ENCODE measurements around the gene LAMC2. TPM values are rescaled to one million over a fixed set of nuclear protein-coding genes. Genes with fewer than 3 reads are reported as not detected.
A peak's percentile ranks its signal among the peaks of the same experiment; 100 is the strongest.

The LAMC2 gene
- total and polyA plus RNA-seq, 10 of the 15 experiments (the other 5 are each of a cell fraction or from before 2014, with no cell fraction given) = 0.27 to 1.5 (median 0.92) TPM

DNA sequence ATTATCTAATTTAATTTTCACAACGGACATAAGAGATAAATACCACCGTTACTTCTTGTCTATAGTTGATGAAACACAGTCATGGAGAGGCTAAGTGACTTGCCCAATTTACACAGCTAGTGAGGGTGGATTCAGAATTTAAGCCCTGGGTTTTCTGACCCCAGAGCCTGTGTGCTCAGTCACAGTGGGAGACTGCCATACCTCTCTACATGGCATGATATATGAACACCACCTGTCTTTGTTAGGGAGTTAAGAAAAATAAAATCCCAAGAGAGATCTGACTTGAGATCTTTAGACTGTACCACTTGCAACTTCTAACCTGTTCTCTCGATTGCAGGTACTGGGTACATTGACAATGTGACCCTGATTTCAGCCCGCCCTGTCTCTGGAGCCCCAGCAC, 40.3 kb downstream of the LAMC2 start (continued):
- TF ChIP-seq, protein P1, sequence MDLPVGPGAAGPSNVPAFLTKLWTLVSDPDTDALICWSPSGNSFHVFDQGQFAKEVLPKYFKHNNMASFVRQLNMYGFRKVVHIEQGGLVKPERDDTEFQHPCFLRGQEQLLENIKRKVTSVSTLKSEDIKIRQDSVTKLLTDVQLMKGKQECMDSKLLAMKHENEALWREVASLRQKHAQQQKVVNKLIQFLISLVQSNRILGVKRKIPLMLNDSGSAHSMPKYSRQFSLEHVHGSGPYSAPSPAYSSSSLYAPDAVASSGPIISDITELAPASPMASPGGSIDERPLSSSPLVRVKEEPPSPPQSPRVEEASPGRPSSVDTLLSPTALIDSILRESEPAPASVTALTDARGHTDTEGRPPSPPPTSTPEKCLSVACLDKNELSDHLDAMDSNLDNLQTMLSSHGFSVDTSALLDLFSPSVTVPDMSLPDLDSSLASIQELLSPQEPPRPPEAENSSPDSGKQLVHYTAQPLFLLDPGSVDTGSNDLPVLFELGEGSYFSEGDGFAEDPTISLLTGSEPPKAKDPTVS (IDR thresholded peaks at IDR 0.05; ENCODE audit: low read depth, low read length) = no peak

DNA sequence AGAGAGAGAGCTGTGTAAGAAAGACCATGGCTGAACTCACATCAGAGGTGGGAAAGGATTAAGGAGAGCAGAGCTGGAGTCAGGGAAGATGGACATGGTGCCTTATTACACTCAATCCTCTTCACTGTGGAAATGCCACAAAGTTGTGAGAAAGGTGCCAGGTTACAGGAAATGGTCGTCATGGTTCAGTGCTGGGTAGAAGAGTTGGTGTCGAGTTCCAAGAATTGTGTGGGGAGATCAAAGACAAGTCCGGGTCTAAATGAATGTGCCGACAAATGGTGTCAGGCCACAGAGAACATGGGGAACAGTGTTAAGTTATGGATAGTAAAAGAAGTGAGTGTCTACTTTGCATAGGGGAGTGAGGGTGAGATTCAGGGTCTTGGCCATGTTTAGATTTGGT, 40.9 kb downstream of the LAMC2 start:
- no peak overlapping the region for H3K27ac ChIP-seq (ENCODE audit: control insufficient read depth, insufficient read depth)
- RAD21 ChIA-PET (ENCODE audit: unreplicated experiment) = interaction anchor here (1.0 to 4.0 kb wide), 17 partner anchors 11 to 266 kb away, joined by 3 to 52 read pairs (median 4); no protein-coding TSS in a partner anchor
- H3K36me3 ChIP-seq (ENCODE audit: control insufficient read depth in 2 of 2, insufficient read depth in 2 of 2, low read length in 1 of 2) = no peaks in the 10 kb centered on the region
- ATAC-seq (peak; percentile 18), DNase-seq (ENCODE audit: low read depth, low spot score) (no peak), FAIRE-seq (no peak)
- H2AFZ ChIP-seq (ENCODE audit: control insufficient read depth, low read depth, low read length) = no peak overlapping the region
- no peaks in the 10 kb centered on the region for H4K20me1 ChIP-seq (ENCODE audit: control insufficient read depth, insufficient read depth)
- peaks cover 6% of the 10 kb centered on the region; the same call in 1 of the 2 replicates for H3K4me1 ChIP-seq (ENCODE audit: control insufficient read depth, insufficient read depth, low read length)
- intact Hi-C loops (cut with micrococcal nuclease; ENCODE audit: unreplicated experiment) = loop anchor here (5.0 kb wide), 1 partner anchor 200 kb away; no protein-coding TSS in a partner anchor
- no peaks in the 10 kb centered on the region for H3K9me3 ChIP-seq (replicated peaks; ENCODE audit: control insufficient read depth, insufficient read depth, low read length)
- H3K9ac ChIP-seq (ENCODE audit: control insufficient read depth, insufficient read depth, low read length) = no peak overlapping the region
- POLR2A ChIA-PET = interaction anchor here (1.0 to 1.7 kb wide), 2 partner anchors 264 kb away, joined by 3 read pairs; no protein-coding TSS in a partner anchor
- WGBS (ENCODE audit: insufficient coverage, insufficient replicate concordance, low lambda C conversion rate, missing lambda C conversion rate) = 1% methylated on average over 4 of the region's 4 CpGs
- H3K4me3 ChIP-seq = no peak overlapping the region
- in situ Hi-C loops (cut with MboI) = loop anchor here (5.0 kb wide), 1 partner anchor 270 kb away; no protein-coding TSS in a partner anchor
- TF ChIP-seq GATAD2B (conservative IDR thresholded peaks at IDR 0.05; ENCODE audit: low read depth) = no peak
- TF ChIP-seq TAF1 (IDR thresholded peaks at IDR 0.05; ENCODE audit: borderline replicate concordance, low read depth, low read length) = no peak
- peak; percentile 85 for TF ChIP-seq TCF7 (IDR thresholded peaks at IDR 0.05; ENCODE audit: borderline replicate concordance)
- TF ChIP-seq IKZF2 (IDR thresholded peaks at IDR 0.05) = peak in 1 of 2 experiments; percentile 17; a peak in 1 of 4 replicates
- TF ChIP-seq EED (IDR thresholded peaks at IDR 0.05; ENCODE audit: low read depth) = peak; percentile 72
- no peak for TF ChIP-seq BACH1 (IDR thresholded peaks at IDR 0.05; ENCODE audit: borderline replicate concordance)
- TF ChIP-seq RUNX3 (IDR thresholded peaks at IDR 0.05; ENCODE audit: low read length) = peak; percentile 35; the same call in 1 of the 2 replicates
- no peak for TF ChIP-seq IRF5 (IDR thresholded peaks at IDR 0.05; ENCODE audit: borderline replicate concordance)
- TF ChIP-seq RAD21 (IDR thresholded peaks at IDR 0.05; ENCODE audit: insufficient read depth, low read depth, low read length) = no peak
- H3K27me3 ChIP-seq (replicated peaks in 1 of 2; ENCODE audit: control insufficient read depth in 2 of 2, insufficient read depth in 2 of 2, low read length in 1 of 2) = no peaks in the 10 kb centered on the region
- no TSS peak for BruUV-seq (replicated peaks)
- no peak overlapping the region for H3K4me2 ChIP-seq (ENCODE audit: control insufficient read depth, insufficient read depth)
- CTCF ChIA-PET = interaction anchor here (0.6 to 9.8 kb wide), 27 partner anchors 9 to 270 kb away, joined by 3 to 126 read pairs (median 6); no protein-coding TSS in a partner anchor
- H3K79me2 ChIP-seq (ENCODE audit: control insufficient read depth, insufficient read depth, low read length) = no peaks in the 10 kb centered on the region
- SMC1A ChIA-PET (ENCODE audit: uncharacterized antibody, unreplicated experiment) = interaction anchor here (0.6 to 7.2 kb wide), 17 partner anchors 11 to 327 kb away, joined by 3 to 66 read pairs (median 4); no protein-coding TSS in a partner anchor
